Activated CD4-positive, alpha-beta T cell treated with anti-CD3 and anti-CD28 coated beads, Interleukin-2, amount 50 U/mL, for 16 hours (primary cell): ENCODE data around the gene PLD6.
"Not testable (repeated sequence)": the region's sequence is repeated elsewhere in the genome, so short reads cannot be mapped to it uniquely, and the experiment has no call there.

ENCODE experiments used
- DNase-seq: peaks from one replicate; pipeline ENCODE4 v3.0.0-alpha.2; 2020

The PLD6 gene

GRCh38 chr17:17206124-17206912, at the start of gene PLD6:
Gene PLD6, minus strand, starts transcription at chr17:17206333. Its CDS starts 47 bp downstream, at chr17:17206286.
- DNase-seq: peak; percentile 95

GRCh38 chr17:17255689-17256088, 49.6 kb upstream of the PLD6 start:
- DNase-seq: not testable (repeated sequence)

GRCh38 chr17:17254036-17254435, 47.9 kb upstream of the PLD6 start:
- DNase-seq: no peak

GRCh38 chr17:17253406-17253805, 47.3 kb upstream of the PLD6 start:
- DNase-seq: no peak

GRCh38 chr17:17252149-17252661, 46.1 kb upstream of the PLD6 start:
- no peak for DNase-seq

GRCh38 chr17:17246879-17247278, 40.7 kb upstream of the PLD6 start:
- no peak for DNase-seq

GRCh38 chr17:17243163-17243562, 37.0 kb upstream of the PLD6 start:
- DNase-seq: no peak

- DNase-seq: no peak
Measured at GRCh38 chr17:17242246-17242645, 36.1 kb upstream of the PLD6 start.

- no peak for DNase-seq
Measured at GRCh38 chr17:17241656-17242055, 35.5 kb upstream of the PLD6 start.

GRCh38 chr17:17239832-17240231, 33.7 kb upstream of the PLD6 start:
- DNase-seq: peak; percentile 10

- DNase-seq: peak; percentile 88
Measured at GRCh38 chr17:17237026-17237799, 31.1 kb upstream of the PLD6 start, which contains the start of gene FLCN. Gene FLCN, minus strand, starts transcription at chr17:17237168. Its CDS starts 9,031 bp downstream, at chr17:17228137.

- no peak for DNase-seq
Measured at GRCh38 chr17:17236295-17237025, 30.3 kb upstream of the PLD6 start.

- no peak for DNase-seq
Measured at GRCh38 chr17:17235212-17236174, 29.4 kb upstream of the PLD6 start.

GRCh38 chr17:17232303-17232621, 26.1 kb upstream of the PLD6 start:
- DNase-seq: no peak

GRCh38 chr17:17231621-17232302, 25.6 kb upstream of the PLD6 start:
- no peak for DNase-seq

- DNase-seq: no peak
Measured at GRCh38 chr17:17229416-17230384, 23.6 kb upstream of the PLD6 start.

GRCh38 chr17:17228521-17229279, 22.6 kb upstream of the PLD6 start:
- no peak for DNase-seq

- DNase-seq: no peak
Measured at GRCh38 chr17:17227608-17228520, 21.7 kb upstream of the PLD6 start.
